ENCODE measurements around the gene KYNU.
"Not testable (repeated sequence)": the region's sequence is repeated elsewhere in the genome, so short reads cannot be mapped to it uniquely, and the experiment has no call there.

KYNU gene

GRCh38 chr2:142920571-142920970 lies 43.1 kb downstream of the KYNU start:
- DNase-seq: no peak

GRCh38 chr2:142926445-142926844 lies 49.0 kb downstream of the KYNU start:
- DNase-seq: no peak

- DNase-seq: no peak
These were observed 53.5 kb downstream of the KYNU start for GRCh38 chr2:142930835-142931398.

GRCh38 chr2:142933916-142934315 lies 56.5 kb downstream of the KYNU start:
- no peak for DNase-seq

DNA sequence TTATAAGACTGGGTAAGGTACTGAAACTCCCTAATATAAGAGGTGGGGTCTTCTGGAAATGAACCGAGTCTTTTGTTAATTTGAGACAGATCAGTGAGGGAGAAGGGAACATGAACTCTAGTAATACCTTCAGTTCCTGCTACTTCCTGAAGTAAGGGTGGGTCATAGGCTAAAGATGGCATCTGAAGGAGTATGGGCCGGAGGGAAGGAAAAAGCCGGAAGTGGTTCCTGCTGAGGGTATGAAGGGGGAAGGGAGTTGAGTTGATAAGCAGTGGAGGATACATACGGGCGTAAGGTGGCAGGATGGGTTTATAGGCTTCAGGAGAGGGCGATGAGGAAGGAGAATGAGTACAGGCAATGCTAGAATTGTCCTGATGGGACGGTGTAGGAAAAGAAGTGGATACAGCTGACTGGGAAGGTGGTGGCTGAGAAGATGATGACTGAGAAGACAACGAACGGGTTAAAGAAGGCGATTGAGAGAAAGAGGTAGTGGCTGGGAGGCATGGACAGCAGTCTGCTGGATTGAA lies 58.2 kb downstream of the KYNU start:
- no peak for DNase-seq

DNA sequence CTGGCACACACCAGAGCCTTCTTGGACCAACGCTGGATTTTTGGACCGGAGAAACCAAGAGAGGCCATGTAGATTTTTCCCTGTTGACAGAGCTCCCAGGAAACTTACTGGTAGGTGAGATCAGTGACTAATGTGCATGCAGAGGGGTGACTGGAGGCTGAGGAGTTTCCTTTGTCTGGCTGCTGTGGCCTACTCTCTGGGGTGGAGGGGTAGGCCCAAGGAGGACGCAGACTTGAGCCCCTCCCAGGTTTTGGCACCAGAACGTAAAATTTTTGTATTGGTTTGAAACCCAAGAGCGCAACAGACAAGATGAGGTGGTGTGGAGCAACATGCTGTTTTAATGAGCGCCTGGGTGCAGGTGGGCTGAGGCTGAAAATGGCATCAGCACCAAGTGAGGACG lies 59.2 kb downstream of the KYNU start:
- no peak for DNase-seq

- no peak for DNase-seq
These were observed 59.9 kb downstream of the KYNU start for GRCh38 chr2:142937347-142937746.

- DNase-seq: no peak
These were observed 60.8 kb downstream of the KYNU start for GRCh38 chr2:142938240-142938639.

GRCh38 chr2:142940606-142941223 lies 63.3 kb downstream of the KYNU start:
- no peak for DNase-seq

GRCh38 chr2:142942690-142943089 lies 65.2 kb downstream of the KYNU start:
- DNase-seq: no peak

GRCh38 chr2:142944264-142944663 lies 66.8 kb downstream of the KYNU start:
- no peak for DNase-seq

DNA sequence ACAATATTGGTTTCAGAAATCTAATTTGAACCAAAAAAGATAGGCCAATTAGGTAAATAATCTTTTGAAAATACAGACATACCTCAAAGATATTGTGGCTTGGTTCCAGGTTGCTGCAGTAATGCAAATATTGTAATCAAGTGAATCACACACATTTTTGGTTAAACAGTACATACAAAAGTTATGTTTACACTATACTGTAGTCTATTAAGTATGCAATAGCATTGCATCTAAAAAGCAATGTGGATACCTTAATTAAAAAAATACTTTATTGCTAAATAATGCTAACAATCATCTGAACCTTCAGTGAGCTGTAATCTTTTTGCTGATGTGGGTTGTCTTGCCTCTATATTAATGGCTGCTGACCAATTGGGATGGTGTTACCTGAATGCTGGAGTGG lies 67.3 kb downstream of the KYNU start:
- no peak for DNase-seq

- no peak for DNase-seq
These were observed 69.5 kb downstream of the KYNU start for GRCh38 chr2:142946941-142947340.

GRCh38 chr2:142948723-142949122 lies 71.3 kb downstream of the KYNU start:
- DNase-seq: not testable (repeated sequence)

- DNase-seq: not testable (repeated sequence)
These were observed 72.9 kb downstream of the KYNU start for GRCh38 chr2:142950323-142950722.

DNA sequence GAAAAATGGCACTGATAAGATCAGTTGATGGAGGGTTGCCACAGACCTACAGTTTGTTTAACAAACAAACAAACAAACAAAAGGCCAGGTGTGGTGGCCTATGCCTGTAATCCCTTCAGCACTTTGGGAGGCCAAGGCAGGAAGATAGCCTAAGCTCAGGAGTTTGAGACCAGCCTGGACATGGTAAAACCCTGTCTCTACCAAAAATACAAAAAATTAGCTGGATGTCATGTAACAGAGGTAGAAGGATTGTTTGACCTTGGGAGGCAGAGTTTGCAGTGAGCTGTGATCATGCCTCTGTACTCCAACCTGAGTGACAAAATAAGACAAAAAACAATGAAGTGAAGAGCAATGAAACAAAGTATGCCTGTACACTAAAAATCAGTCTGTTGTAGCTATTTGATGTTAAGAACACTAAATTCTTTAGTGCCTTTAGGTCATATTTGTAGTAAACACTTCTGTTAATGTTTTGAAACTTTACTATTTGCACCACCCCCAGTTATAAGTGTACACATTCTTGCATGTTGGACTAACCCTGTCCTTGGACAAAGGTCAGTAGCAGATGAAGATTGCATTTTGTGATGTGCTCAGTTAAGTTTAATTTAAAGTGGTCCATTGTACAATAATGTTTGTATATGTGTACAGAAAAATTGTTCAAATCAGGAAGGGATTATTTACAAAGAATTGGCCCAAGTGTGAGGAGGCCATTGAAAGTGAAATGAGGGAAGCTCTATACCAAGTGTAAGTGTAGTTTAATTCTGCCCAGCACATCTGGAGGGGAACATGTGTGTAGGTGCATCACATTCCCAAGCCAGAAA lies 73.9 kb downstream of the KYNU start:
- DNase-seq: no peak

DNA sequence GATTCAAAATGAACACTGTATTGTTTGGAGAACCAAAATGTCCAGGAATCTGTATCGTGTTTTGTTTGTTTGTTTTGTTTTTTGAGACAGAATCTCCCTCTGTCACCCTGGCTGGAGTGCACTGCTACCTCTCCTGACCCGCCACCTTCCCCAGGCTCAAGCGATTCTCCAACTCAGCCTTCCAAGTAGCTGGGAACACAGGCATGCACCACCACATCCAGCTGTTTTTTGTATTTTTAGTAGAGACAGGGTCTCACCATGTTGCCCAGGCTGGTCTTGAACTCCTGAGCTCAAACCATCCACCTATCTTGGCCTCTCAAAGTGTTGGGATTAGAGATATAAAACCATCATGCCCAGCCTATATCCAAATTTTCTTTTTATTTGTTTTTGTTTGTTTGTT lies 74.6 kb downstream of the KYNU start:
- DNase-seq: no peak

- no peak for DNase-seq
These were observed 75.5 kb downstream of the KYNU start for GRCh38 chr2:142952793-142953494.

DNA sequence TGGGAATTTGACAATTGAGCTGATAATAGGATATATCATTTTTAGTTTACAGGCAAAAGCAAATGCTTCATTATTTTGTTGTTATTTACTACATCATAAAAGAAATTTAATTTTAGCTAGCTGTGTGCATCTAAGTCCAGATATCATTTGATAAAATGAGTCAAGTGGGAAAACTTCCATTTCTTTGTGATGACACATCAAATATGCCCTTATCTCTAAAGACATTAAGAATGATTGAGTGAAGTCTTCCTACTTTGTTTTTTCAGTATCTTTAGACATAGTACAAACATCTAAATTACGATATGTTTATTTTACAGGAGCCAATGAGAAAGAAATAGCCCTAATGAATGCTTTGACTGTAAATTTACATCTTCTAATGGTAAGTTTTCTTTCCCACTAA lies 77.0 kb downstream of the KYNU start:
- DNase-seq: no peak

DNA sequence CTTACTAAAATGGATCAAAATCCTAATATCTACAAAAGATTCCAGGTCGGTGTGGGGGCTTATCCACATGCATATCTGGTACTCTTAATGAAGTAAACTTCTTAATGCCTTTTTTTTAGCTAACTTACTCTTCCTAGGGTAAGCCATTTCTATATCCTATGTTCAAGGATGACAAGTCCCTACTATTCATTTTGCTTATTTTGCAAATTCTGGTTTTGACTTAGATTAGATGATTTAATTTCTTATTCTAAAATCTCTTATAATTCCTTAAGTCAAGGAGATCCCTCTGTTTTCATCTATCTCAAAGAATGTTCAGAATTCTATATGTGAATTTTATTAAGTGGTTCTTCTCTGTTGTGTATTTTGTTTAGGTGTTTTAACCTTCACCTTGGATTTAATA lies 79.7 kb downstream of the KYNU start:
- no peak for DNase-seq

DNA sequence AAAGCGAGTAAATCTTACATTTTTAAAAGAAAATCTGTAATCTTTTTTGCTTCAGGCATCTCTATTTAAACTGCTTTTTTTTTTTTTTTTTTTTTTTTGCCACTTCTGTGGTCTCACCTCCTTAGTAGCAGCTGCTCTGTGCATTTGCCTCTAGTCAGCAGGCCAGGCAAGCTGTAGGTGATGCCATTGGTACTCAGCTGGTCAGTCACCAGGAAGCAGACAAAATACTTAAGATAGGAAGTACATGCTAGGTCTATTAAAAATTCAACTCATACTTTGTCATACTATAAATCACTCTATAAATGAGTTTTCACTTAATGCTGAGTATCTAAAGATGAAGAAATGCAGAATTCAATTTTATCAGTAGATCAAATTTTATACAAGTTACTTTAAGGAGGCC lies 83.7 kb downstream of the KYNU start:
- DNase-seq: no peak

- no peak for DNase-seq
These were observed 88.0 kb downstream of the KYNU start for GRCh38 chr2:142965443-142965842.

- DNase-seq: no peak
These were observed 88.8 kb downstream of the KYNU start for GRCh38 chr2:142966284-142966683.
